Heart right ventricle (tissue), 16 donors: ENCODE results near the gene ME1. TPM values are rescaled to one million over a fixed set of nuclear protein-coding genes. Genes with fewer than 3 reads are reported as not detected.
A peak's percentile ranks its signal among the peaks of the same experiment; 100 is the strongest.

Source experiments
- ATAC-seq, 8 donors: fragments of 200-7000 bp; cut with Tn5 transposase; one replicate each; pipeline ENCODE4 v1.9.1; 2020; ENCODE audit warnings: mild to moderate bottlenecking in 8 of 8, moderate library complexity in 8 of 8, moderate number of reproducible peaks in 1 of 8
- DNase-seq, 2 donors: peaks; one replicate each; pipeline ENCODE4 v3.0.0-alpha.2; 2020
- H3K27ac ChIP-seq, 10 donors: fragments of 200-600 bp; sonication (generic) in 2 of 10; one replicate each; pipeline versions ENCODE4 v1.5.0 to v1.8.0; 2020 to 2022; ENCODE audit warnings: mild to moderate bottlenecking in 3 of 10
- H3K27me3 ChIP-seq, 7 donors: fragments of 200-600 bp; one replicate each; pipeline ENCODE4 v1.8.0; 2021 to 2022; ENCODE audit warnings: mild to moderate bottlenecking in 2 of 7
- H3K36me3 ChIP-seq, 9 donors: fragments of 200-600 bp; sonication (generic) in 1 of 9; one replicate each; pipeline versions ENCODE4 v1.5.0 to v1.8.0; 2020 to 2022; ENCODE audit warnings: mild to moderate bottlenecking in 2 of 9
- H3K4me1 ChIP-seq, 9 donors: fragments of 200-600 bp; sonication (generic) in 1 of 9; one replicate each; pipeline versions ENCODE4 v1.5.0 to v1.8.0; 2020 to 2022; ENCODE audit warnings: mild to moderate bottlenecking in 4 of 9
- H3K4me3 ChIP-seq, 10 donors: fragments of 200-600 bp; sonication (generic) in 2 of 10; one replicate each; pipeline versions ENCODE4 v1.5.0 to v1.8.0; 2020 to 2022; ENCODE audit warnings: mild to moderate bottlenecking in 7 of 10, moderate library complexity in 2 of 10
- H3K9me3 ChIP-seq, 11 donors: fragments of 200-600 bp in 10 of 11; sonication (generic) in 2 of 11; one replicate each; pipeline versions ENCODE4 v1.5.0 to v1.8.0; 2013 to 2022; ENCODE audit warnings: mild to moderate bottlenecking in 2 of 11, control low read depth in 1 of 11, moderate library complexity in 1 of 11
- WGBS, 2 donors: extraction: QIAGEN DNeasy Blood & Tissue Kit; methylation state at CpG; one replicate each; pipeline ENCODE4 v1.1.7; 2013; ENCODE audit warnings: inconsistent platforms in 1 of 2; 5-methylcytosine and 5-hydroxymethylcytosine counted together
- intact Hi-C, 10 donors: fragments of 100-400 bp; cut with DNase I; formaldehyde crosslinking; loops; one replicate each; pipeline versions ENCODE4 v1.11.1 to v1.14.2; 2022
- polyA plus RNA-seq, 2 donors: library from polyadenylated mRNA; stranded (reverse); fragments of 200-250 nt; gene quantifications; one replicate each; pipeline ENCODE4 v1.2.3, GENCODE V29; 2013
- total RNA-seq, 10 donors: library from RNA; stranded (reverse); fragmentation: NEBNext Ultra II Directional in 3 of 10; extraction: Animal tissue kit (Norgen Biotek cat#: 25700) in 3 of 10; gene quantifications; one replicate each; pipeline versions ENCODE4 v1.2.1 to v1.2.4, GENCODE V29; 2021 to 2023
- TF ChIP-seq, protein P1 (sequence below), 9 donors: fragments of 200-600 bp; sonication (generic) in 2 of 9; IDR thresholded peaks; one replicate each; pipeline versions ENCODE4 v1.5.0 to v1.8.0; 2021 to 2022; ENCODE audit warnings: antibody characterized with exemption in 9 of 9, mild to moderate bottlenecking in 5 of 9, moderate library complexity in 1 of 9
- donor health status: Arrhythmogenic right ventricular cardiomyopathy.
- donor health status: ischemic (EF 13 %, LVEDD 7.1; RV severe dilation, severe dysfunction).
- donor health status: healthy with polysubstance abuse.
- donor health status: DM: no; HTN: yes; CAD: no.
- donor health status: DM: no; HTN: no; CAD: no.
- donor health status: ischemic (EF 25% LVEDD 6.9; RV normal size, moderate dysfunction).
- donor health status: ischemic (EF 25% LVEDD 5.7; RV mildly dilated, moderate dysfunction).
- donor health status: healthy.
- donor health status: DM: yes; HTN: yes; CAD: no.
- donor health status: Ischemic cardiomyopathy.
- donor health status: ischemic (EF 35%, LVEDD 5.7; RV mildly dilated, moderate dysfunction).
- donor health status: nonischemic (EF 11% LVEDD 7.7; RV severe dilation, severe dysfunction).
- donor health status: DM: yes; HTN: yes; CAD: no.
- donor health status: PGD.
- donor health status: ischemic (EF 29% LVEDD 5.4; RV normal size, mild dysfunction).
- donor health status: nonischemic (EF 23%, LVEDD 6.1; RV moderate dilation, normal function).

The ME1 gene
- total and polyA plus RNA-seq, 12 donors: 4.1 to 26.6 (median 17.2) TPM

DNA sequence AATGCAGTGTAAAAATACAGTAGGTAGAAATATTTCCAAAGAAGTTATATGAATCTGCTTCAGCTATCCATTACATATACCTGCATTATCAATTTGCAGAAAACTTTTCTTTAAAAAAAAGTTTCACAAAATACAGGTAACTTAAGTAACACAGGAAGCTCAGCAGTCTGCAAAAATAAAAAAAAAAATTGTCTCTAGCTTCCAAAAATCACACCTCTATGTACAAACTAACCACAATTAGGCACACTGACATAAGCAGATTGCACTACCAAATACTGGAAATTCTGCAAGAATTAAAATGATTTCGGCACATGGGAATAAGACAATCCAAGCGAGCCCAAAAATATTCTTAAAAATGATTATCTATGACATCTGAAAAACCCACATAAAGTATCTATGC lies 41.2 kb downstream of the ME1 start:
- no peak for DNase-seq
- 83 to 91% methylated on average over 2 of the region's 2 CpGs for WGBS, 2 donors
- TF ChIP-seq, protein P1, sequence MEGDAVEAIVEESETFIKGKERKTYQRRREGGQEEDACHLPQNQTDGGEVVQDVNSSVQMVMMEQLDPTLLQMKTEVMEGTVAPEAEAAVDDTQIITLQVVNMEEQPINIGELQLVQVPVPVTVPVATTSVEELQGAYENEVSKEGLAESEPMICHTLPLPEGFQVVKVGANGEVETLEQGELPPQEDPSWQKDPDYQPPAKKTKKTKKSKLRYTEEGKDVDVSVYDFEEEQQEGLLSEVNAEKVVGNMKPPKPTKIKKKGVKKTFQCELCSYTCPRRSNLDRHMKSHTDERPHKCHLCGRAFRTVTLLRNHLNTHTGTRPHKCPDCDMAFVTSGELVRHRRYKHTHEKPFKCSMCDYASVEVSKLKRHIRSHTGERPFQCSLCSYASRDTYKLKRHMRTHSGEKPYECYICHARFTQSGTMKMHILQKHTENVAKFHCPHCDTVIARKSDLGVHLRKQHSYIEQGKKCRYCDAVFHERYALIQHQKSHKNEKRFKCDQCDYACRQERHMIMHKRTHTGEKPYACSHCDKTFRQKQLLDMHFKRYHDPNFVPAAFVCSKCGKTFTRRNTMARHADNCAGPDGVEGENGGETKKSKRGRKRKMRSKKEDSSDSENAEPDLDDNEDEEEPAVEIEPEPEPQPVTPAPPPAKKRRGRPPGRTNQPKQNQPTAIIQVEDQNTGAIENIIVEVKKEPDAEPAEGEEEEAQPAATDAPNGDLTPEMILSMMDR (IDR thresholded peaks at IDR 0.05): no peak

DNA sequence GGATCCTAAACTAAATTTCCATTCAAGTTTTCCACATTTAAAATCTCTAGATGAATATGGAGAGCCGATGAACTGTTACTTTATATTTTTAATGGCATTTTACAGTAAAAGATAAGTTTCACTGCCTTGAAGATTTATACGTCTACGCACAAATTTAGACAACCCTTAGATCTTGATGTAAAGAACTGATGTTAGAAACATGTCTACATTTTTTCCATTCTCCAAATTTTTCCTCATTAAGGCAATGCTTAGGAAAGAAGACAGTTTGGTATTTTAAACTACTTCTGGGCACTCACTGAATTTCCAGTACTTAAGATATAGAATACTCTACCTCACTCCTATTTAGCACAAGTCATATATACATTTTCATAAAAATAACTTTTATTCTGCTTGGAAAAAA lies 45.4 kb downstream of the ME1 start:
- TF ChIP-seq, protein P1 (IDR thresholded peaks at IDR 0.05): no peak
- Histone ChIP-seq H3K9me3 (no peaks in the 10 kb centered on the region), H3K36me3 (no peaks in the 10 kb centered on the region), H3K4me1 (peaks cover 0 to 23% (median 11%) of the 10 kb centered on the region in 9 donors), H3K27ac (no peak overlapping the region), H3K27me3 (no peaks in the 10 kb centered on the region), H3K4me3 (no peak overlapping the region)
- DNase-seq (no peak), ATAC-seq (no peak)
- intact Hi-C loops: no loop called here
- 77 to 88% methylated on average over 3 of the region's 3 CpGs for WGBS, 2 donors

More for the DNA sequence above, 41.2 kb downstream of the ME1 start:
- intact Hi-C loops: no loop called here
- H3K27me3 ChIP-seq: no peaks in the 10 kb centered on the region
- no peaks in the 10 kb centered on the region for H3K4me1 ChIP-seq
- ATAC-seq: no peak
- no peak overlapping the region for H3K4me3 ChIP-seq
- no peak overlapping the region for H3K27ac ChIP-seq
- H3K9me3 ChIP-seq: no peaks in the 10 kb centered on the region
- no peaks in the 10 kb centered on the region for H3K36me3 ChIP-seq

DNA sequence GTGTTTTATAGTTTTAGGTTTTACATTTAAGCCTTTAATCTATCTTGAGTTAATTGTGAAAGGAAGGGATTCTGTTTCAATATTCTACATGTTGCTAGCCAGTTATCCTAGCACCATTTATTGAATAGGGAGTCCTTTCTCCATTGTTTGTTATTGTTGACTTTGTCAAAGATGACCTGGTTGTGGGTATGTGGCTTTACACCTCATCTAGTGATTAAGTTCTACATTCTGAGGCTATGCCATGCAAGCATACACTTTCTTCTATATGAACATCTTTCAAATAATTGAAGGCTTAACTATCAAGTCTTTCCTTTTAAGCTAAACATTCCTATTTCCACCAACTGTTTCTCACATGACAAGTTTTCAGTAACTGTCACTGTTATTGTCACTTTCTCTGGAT lies 46.1 kb downstream of the ME1 start:
- H3K4me3 ChIP-seq: no peak overlapping the region
- TF ChIP-seq, protein P1 (IDR thresholded peaks at IDR 0.05): no peak
- H3K4me1 ChIP-seq: peaks cover 0 to 23% (median 11%) of the 10 kb centered on the region in 9 donors
- DNase-seq: no peak
- no peaks in the 10 kb centered on the region for H3K36me3 ChIP-seq
- ATAC-seq: no peak
- H3K27me3 ChIP-seq: no peaks in the 10 kb centered on the region
- H3K27ac ChIP-seq: no peak overlapping the region
- intact Hi-C loops: no loop called here
- no peaks in the 10 kb centered on the region for H3K9me3 ChIP-seq

GRCh38 chr6:83381949-83382348 lies 48.9 kb downstream of the ME1 start:
- no peak for ATAC-seq
- intact Hi-C loops: no loop called here
- Histone ChIP-seq H3K27ac (no peak overlapping the region), H3K4me3 (peak overlapping the region in 1 of 10 donors; percentile 6), H3K9me3 (no peaks in the 10 kb centered on the region), H3K27me3 (no peaks in the 10 kb centered on the region), H3K36me3 (no peaks in the 10 kb centered on the region), H3K4me1 (peaks cover 0 to 23% (median 11%) of the 10 kb centered on the region in 9 donors)
- no peak for DNase-seq
- TF ChIP-seq, protein P1 (IDR thresholded peaks at IDR 0.05): no peak
- WGBS, 2 donors: 62 to 69% methylated on average over 2 of the region's 2 CpGs
